ENCODE data around the gene ADGRV1.
"Not testable (repeated sequence)": the region's sequence is repeated elsewhere in the genome, so short reads cannot be mapped to it uniquely, and the experiment has no call there.

Gene ADGRV1

DNA sequence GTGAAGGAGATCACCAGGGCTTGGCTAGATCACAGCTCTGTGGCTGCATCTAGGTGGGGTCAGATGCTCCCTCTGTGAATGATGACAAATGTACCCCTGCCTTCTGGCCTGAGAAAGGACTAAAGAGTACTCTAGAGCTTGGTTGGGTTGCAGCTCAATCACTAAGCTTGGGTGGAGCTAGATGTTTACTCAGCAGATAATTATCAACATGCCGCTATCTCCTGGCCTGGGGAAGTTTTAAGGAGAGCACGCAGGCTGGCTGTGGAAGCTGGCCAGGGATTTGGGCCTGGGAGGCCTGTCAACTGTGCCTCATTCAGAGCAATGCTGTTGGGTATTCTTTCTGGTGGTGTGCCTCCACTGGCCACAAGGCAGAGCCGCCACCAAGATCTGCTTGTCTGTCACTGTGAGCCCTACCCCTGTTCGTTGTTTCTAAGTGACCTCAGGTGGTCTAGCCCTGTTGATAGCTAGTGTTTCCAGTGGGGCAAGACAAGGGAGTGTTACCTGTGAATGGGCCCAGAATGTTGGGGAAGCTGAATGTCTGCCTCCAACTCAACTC is 181.7 kb downstream of the ADGRV1 start:
- no peak for DNase-seq (ENCODE audit: low read depth in 2 of 2)

DNA sequence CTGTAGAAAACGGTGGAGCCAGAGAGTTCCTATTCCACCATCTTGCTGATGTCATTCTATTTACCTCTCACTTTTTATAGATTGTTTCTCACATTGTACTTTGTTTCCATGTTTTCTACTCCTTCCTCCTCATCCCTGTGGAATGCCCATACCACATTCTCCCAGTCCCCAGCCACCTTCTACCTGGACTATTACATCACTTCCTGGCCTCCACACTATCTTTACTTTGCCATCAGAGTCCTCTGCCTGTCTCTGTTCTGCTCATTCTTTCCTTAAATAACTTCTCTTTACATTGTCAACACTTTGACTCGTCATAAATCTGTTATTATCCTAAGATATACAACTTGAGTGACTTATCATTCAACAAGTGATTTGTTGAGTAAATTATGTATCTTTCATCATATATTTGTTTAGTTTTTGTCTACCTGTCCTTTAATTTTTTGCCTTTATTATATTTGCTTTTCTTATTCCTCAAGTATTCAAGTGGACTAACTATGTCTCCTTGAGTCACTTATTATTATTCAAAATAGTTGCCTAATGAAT is 182.5 kb downstream of the ADGRV1 start:
- no peak for DNase-seq (ENCODE audit: low read depth in 2 of 2)

GRCh38 chr5:90746119-90746518 is 187.5 kb downstream of the ADGRV1 start:
- DNase-seq (ENCODE audit: low read depth in 2 of 2) = no peak

- DNase-seq (ENCODE audit: low read depth in 2 of 2) = no peak
Observed at GRCh38 chr5:90747175-90747574, 188.6 kb downstream of the ADGRV1 start.

- no peak for DNase-seq (ENCODE audit: low read depth in 2 of 2)
Observed at GRCh38 chr5:90747693-90748092, 189.1 kb downstream of the ADGRV1 start.

DNA sequence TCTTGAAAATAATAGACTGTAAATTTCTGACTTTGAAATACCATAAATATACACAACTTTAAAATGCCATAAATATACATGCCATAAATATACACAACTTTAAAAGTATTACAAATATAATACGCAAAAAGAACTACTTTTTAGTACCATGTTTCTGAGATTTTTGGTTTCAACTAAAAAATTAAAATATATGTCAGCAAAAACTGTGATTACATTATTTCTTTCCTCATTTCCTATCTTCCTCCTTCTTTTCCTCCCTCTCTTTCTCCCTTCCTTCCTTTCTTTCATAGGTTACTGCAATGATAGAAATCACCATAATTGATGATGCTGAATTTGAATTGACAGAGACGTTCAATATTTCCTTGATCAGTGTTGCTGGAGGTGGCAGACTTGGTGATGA is 200.5 kb downstream of the ADGRV1 start:
- no peak for DNase-seq (ENCODE audit: low read depth in 2 of 2)

DNA sequence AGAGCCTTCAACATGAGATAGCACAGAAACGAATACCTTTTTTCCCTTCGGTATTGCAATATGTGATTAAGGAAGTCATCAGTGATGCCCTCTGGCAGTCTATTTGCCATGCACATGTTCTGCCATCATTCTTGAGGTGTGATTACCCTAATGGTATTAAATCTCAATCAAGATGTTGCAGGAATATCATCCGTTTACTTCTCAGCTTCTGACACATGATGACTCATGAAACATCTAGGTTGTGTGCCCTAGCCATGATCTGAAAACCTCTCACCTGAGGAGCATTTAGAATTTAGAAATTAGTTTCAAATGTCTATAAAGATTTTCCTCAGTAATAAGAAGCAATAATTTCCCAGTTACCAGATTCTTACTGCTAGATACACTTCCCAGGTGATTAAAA is 209.1 kb downstream of the ADGRV1 start:
- DNase-seq (ENCODE audit: low read depth in 2 of 2) = no peak

DNA sequence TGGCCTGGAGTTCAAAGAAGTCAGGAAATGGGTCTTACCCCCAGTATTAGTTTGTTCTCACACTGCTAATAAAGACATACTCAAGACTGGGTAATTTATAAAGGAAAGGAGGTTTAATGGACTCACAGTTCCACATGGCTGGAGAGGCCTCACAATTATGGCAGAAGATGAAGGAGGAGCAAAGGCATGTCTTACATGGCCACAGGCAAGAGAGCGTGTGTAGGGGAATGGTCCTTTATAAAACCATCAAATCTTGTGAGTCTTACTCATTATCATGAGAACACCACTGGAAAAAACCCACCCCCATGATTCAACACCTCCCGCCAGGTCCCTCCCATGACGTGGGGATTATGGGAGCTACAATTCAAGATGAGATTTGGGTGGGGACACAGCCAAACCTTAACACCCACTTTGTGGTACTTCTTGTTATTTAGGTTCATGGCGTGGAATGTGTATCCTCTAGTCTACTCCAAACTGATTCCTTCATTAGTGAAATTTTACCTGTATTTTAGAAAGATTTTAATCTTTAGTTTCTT is 211.5 kb downstream of the ADGRV1 start:
- not testable (repeated sequence) for DNase-seq (ENCODE audit: low read depth in 2 of 2)

- no peak for DNase-seq (ENCODE audit: low read depth in 2 of 2)
Observed at GRCh38 chr5:90777959-90778358, 219.4 kb downstream of the ADGRV1 start.

DNA sequence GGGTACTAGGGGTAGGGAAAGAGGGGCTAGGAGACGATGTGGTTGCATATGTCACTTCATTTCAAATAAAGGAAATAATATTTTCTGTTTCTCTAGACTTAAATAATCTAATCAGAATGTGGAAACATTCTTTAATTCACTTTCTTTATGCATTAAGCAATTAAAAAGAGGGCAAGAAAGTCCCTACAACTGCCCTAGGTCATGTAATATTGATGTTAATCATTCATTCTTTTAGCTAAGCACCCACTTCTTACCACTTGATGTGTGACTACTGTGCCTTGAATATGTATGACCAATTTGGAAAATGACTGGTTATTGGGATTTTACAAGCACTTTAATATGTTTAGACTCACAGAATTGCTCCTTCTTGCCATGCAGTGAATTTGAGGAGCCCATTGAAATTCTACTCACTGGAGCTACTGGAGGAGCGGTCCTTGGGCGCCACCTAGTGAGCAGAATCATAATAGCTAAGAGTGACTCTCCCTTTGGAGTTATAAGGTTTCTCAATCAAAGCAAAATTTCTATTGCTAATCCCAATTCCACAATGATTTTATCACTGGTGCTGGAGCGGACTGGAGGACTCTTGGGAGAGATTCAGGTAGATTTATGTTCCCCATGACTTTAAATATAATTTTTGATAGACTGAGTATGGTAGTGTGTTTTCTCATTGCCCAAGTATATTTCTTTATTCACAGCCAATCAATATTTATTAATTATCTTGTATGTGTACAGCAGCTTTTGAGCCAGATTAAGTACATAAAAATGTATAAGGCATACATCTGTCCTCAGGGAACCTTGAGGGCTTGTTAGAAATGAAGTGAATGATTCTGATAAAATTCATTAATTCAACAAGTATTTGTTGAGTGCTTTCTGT is 225.1 kb downstream of the ADGRV1 start:
- DNase-seq (ENCODE audit: low read depth in 2 of 2) = peak; percentile 35 to 59

DNA sequence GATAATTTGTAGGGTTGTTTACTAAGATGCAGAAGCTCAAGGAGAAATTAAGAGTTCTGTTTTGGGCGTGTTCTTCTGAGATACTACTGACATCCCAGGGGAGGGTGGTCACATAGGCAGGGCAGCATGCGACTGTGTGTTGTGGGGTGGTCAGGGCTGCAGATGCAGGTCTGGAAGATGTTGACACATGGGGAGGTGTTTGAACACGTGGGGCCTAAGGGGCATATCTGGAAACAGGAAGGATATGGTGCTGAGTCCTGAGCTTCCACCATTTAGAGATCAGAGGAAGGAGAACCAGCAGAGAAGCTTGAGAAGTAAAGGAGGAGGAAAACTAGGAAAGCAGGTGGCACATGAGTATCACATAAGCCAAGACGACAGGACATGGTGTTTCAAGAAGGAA is 228.2 kb downstream of the ADGRV1 start:
- DNase-seq (ENCODE audit: low read depth in 2 of 2) = no peak

GRCh38 chr5:90792725-90793124 is 234.1 kb downstream of the ADGRV1 start:
- no peak for DNase-seq (ENCODE audit: low read depth in 2 of 2)

DNA sequence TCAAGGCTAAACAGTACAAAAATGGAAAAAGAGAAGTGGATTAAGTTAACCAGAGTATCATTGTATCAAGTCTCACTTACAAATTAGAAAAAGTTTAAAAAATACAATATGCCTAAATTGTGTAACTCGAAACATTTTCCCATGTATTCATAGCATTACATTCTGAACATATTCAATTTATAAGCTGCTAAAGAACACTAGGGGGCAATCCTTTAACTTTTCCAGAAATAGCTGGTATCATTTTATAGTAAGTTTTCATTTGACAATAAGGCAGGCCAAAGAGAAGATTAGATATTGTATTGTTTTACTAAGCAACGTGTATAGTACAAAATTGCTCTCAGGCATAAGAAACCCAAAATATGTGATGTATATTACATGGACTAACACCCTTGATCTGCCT is 234.6 kb downstream of the ADGRV1 start:
- DNase-seq (ENCODE audit: low read depth in 2 of 2) = no peak

DNA sequence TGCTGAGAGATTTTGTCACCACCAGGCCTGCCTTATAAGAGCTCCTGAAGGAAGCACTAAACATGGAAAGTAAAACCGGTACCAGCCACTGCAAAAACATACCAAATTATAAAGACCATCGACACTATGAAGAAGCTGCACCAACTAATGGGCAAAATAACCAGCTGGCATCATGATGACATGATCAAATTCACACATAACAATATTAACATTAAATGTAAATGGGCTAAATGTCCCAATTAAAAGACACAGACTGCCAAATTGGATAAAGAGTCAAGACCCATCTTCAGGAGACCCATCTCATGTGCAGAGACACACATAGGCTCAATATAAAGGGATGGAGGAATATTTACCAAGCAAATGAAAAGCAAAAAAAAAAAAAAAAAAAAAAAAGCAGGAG is 238.3 kb downstream of the ADGRV1 start:
- DNase-seq (ENCODE audit: low read depth in 2 of 2) = not testable (repeated sequence)

DNA sequence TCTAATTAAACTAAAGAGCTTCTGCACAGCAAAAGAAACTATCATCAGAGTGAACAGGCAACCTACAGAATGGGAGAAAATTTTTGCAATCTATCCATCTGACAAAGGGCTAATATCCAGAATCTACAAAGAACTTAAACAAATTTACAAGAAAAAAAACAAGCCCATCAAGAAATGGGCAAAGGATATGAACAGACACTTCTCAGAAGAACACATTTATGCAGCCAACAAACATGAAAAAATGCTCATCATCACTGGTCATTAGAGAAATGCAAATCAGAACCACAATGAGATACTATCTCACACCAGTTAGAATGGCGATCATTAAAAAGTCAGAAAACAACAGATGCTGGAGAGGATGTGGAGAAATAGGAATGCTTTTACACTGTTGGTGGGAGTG is 241.5 kb downstream of the ADGRV1 start:
- DNase-seq (ENCODE audit: low read depth in 2 of 2) = not testable (repeated sequence)

DNA sequence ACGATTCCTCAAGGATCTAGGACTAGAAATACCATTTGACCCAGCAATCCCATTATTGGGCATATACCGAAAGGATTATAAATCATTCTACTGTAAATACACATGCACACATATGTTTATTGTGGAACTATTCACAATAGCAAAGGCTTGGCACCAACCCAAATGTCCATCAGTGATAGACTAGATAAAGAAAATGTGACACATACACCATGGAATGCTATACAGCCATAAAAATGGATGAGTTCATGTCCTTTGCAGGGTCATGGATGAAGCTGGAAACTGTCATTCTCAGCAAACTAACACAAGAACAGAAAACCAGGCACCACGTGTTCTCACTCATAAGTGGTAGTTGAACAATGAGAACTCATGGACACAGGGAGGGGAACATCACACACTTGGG is 241.9 kb downstream of the ADGRV1 start:
- DNase-seq (ENCODE audit: low read depth in 2 of 2) = not testable (repeated sequence)

- DNase-seq (ENCODE audit: low read depth in 2 of 2) = no peak
Observed at GRCh38 chr5:90802474-90803317, 244.1 kb downstream of the ADGRV1 start.

DNA sequence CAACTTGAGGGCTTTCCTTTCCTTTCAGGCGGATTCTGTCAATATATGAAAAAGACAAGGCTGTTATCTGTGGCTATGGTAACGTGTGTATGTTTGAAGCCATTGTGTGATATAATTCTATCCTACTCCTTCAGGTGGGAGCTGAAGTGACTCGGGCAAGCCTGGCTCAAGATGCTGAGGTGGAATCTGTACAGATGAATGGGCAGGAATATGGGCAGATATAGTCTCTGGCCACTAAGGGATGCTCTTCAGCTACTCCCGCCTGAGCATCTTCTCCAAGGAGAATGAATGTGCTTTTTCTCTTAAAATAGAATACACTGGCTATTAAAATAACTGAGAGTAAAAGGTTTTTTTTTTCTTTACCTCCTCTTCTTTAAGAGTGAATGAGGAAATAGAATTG is 244.8 kb downstream of the ADGRV1 start:
- DNase-seq (ENCODE audit: low read depth in 2 of 2) = no peak

DNA sequence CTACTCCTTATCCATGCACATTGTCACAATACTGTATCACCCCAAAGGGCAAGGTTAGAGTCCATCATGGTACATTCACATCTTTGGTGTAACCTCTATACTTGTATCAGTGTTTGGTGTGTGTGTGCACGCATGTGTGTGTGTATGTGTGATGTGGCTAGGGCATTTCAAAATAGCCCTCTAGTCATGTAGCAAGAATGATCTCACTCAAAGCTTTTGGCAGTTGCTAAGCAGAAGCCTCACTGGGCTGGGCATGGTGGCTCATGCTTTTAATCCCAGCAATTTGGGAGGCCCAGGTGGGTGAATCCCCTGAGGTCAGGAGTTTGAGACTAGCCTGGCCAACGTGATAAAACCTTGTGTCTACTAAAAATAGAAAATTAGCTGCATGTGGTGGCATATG is 245.3 kb downstream of the ADGRV1 start:
- DNase-seq (ENCODE audit: low read depth in 2 of 2) = no peak

DNA sequence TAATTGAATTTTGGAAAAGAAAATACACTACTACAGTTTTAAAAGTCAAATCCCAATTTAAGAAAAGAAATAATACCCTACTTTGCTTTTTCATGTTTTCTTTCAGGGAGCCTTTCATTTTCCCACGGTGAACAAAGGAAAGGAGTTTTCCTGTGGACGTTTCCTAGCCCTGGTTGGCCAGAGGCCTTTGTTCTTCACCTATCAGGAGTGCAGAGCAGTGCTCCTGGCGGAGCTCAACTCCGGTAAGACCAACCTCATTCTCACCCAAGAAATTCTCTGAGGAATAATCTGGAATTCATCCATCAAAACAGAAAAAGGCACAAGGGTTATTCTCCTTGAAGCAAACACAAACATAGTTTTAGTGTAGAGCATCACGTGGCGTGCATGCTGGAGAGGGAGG is 248.9 kb downstream of the ADGRV1 start:
- no peak for DNase-seq (ENCODE audit: low read depth in 2 of 2)

DNA sequence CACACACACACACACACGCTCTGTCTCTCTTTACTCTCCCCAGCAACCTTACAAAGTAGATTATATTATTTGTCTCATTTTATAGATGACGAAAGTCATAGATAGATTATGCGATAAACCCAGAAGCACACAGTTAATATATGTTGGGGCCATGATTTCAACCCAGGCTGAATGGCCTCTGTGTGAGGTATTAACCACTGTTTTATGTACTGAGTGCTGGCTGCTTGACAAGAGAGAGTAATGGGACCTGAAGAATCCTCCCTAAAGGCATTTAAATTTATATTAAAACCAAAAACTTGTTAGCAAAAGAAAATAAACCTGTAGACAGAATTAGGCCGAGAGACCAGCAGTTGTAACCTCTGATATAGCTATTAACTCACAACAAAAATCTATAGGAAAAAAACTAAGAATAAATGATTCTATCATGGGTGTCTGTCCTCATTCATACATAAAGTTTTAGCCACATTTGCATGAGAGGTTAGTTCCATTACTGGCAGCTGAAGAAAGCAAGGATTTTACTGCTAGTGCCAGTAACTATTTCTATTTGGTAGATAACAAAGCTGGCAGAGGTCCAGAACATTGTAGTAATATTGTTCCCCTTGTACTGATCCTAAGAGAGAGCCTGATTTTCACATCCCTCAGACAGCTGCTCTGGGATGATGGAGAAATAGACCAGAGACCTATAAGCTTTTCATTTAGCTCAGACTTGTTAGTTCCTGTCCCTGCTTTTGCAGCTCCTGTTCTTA is 250.9 kb downstream of the ADGRV1 start:
- no peak for DNase-seq (ENCODE audit: low read depth in 2 of 2)
